Tibial nerve (tissue), 4 donors: ENCODE results near the gene SLC2A4. TPM values are rescaled to one million over a fixed set of nuclear protein-coding genes. Genes with fewer than 3 reads are reported as not detected.

ENCODE experiments used
- DNase-seq, 2 donors: peaks; one replicate each; pipeline ENCODE4 v3.0.0-alpha.2; 2019; ENCODE audit warnings: low spot score in 2 of 2
- H3K27ac ChIP-seq, 4 donors: fragments of 200-600 bp; sonication (generic) in 3 of 4; one replicate each; pipeline ENCODE4 v1.5.1; 2017 to 2019; ENCODE audit warnings: mild to moderate bottlenecking in 1 of 4
- H3K27me3 ChIP-seq, 2 donors: fragments of 200-600 bp; sonication (generic) in 1 of 2; one replicate each; pipeline versions ENCODE4 v1.5.1 to v1.6.0; 2017 to 2019
- H3K36me3 ChIP-seq, 3 donors: fragments of 200-600 bp; sonication (generic); one replicate each; pipeline ENCODE4 v1.5.1; 2018 to 2019
- H3K4me1 ChIP-seq, 4 donors: fragments of 200-600 bp; sonication (generic) in 3 of 4; one replicate each; pipeline ENCODE4 v1.5.1; 2017 to 2019
- H3K4me3 ChIP-seq, 4 donors: fragments of 200-600 bp; sonication (generic) in 3 of 4; one replicate each; pipeline ENCODE4 v1.5.1; 2017 to 2019; ENCODE audit warnings: mild to moderate bottlenecking in 1 of 4, moderate library complexity in 1 of 4
- H3K9me3 ChIP-seq, 4 donors: fragments of 200-600 bp; sonication (generic) in 3 of 4; one replicate each; pipeline ENCODE4 v1.5.1; 2017 to 2019
- EP300 ChIP-seq, 2 donors: sonication (generic); formaldehyde crosslinking; IDR thresholded peaks; one replicate each; pipeline ENCODE4 v1.6.1; 2017; ENCODE audit warnings: antibody characterized with exemption in 2 of 2, mild to moderate bottlenecking in 1 of 2
- POLR2A ChIP-seq, 2 donors: fragments of 450-650 bp; IDR thresholded peaks; one replicate each; pipeline ENCODE4 v1.6.1; 2017; ENCODE audit warnings: antibody characterized with exemption in 2 of 2, mild to moderate bottlenecking in 2 of 2, moderate library complexity in 2 of 2
- WGBS, 2 donors: methylation state at CpG; one replicate each; pipeline ENCODE4 v1.1.5; 2018; 5-methylcytosine and 5-hydroxymethylcytosine counted together
- total RNA-seq, 4 donors: library from RNA; depleted of rRNA; stranded (reverse); fragments of >200 nt; gene quantifications; one replicate each; pipeline ENCODE4 v1.1.0, GENCODE V29; 2016
- TF ChIP-seq, protein P1 (sequence below), 5 experiments: fragments of 200-600 bp in 3 of 5; fragments of 450-650 bp in 2 of 5; sonication (generic) in 3 of 5; IDR thresholded peaks; one replicate each; pipeline ENCODE4 v1.5.1; 2016 to 2019; ENCODE audit warnings: antibody characterized with exemption in 5 of 5, mild to moderate bottlenecking in 3 of 5, moderate library complexity in 2 of 5

SLC2A4 gene
- total RNA-seq, 4 donors from 2014 or later = 5.2 to 20.1 (median 6.2) TPM

DNA sequence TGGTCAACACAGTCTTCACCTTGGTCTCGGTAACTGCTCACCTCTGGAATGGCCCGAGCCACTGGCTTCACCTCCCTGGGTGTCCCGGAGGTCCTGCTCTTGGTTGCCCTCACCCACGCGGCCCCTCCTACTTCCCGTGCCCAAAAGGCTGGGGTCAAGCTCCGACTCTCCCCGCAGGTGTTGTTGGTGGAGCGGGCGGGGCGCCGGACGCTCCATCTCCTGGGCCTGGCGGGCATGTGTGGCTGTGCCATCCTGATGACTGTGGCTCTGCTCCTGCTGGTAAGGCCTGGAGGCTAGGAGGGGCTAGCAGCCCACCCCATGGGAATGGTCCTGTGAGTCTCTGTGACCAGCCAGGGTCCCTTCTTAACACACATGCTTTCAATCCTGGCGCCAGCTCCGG, 3.4 kb downstream of the SLC2A4 start:
- TF ChIP-seq, protein P1, sequence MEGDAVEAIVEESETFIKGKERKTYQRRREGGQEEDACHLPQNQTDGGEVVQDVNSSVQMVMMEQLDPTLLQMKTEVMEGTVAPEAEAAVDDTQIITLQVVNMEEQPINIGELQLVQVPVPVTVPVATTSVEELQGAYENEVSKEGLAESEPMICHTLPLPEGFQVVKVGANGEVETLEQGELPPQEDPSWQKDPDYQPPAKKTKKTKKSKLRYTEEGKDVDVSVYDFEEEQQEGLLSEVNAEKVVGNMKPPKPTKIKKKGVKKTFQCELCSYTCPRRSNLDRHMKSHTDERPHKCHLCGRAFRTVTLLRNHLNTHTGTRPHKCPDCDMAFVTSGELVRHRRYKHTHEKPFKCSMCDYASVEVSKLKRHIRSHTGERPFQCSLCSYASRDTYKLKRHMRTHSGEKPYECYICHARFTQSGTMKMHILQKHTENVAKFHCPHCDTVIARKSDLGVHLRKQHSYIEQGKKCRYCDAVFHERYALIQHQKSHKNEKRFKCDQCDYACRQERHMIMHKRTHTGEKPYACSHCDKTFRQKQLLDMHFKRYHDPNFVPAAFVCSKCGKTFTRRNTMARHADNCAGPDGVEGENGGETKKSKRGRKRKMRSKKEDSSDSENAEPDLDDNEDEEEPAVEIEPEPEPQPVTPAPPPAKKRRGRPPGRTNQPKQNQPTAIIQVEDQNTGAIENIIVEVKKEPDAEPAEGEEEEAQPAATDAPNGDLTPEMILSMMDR (IDR thresholded peaks at IDR 0.05) = no peak
- TF ChIP-seq POLR2A (IDR thresholded peaks at IDR 0.05) (no peak), EP300 (IDR thresholded peaks at IDR 0.05) (no peak)
- no peaks in the 10 kb centered on the region for H3K9me3 ChIP-seq
- peaks cover 0 to 27% (median 13%) of the 10 kb centered on the region in 4 donors for H3K4me1 ChIP-seq
- no peak overlapping the region for H3K27ac ChIP-seq
- H3K27me3 ChIP-seq = peaks cover 0 to 54% of the 10 kb centered on the region in 2 donors
- H3K4me3 ChIP-seq = no peak overlapping the region
- WGBS, 2 donors = 88 to 96% methylated on average over 13 to 14 of the region's 16 CpGs
- DNase-seq = no peak
- H3K36me3 ChIP-seq = no peaks in the 10 kb centered on the region

- no peak for TF ChIP-seq POLR2A (IDR thresholded peaks at IDR 0.05)
- TF ChIP-seq EP300 (IDR thresholded peaks at IDR 0.05) = no peak
- TF ChIP-seq, protein P1 (IDR thresholded peaks at IDR 0.05) = no peak
- H3K4me1 ChIP-seq = peaks cover 0 to 21% (median 12%) of the 10 kb centered on the region in 4 donors
- DNase-seq = no peak
- H3K27ac ChIP-seq = no peak overlapping the region
- peaks cover 0 to 62% of the 10 kb centered on the region in 2 donors for H3K27me3 ChIP-seq
- WGBS, 2 donors = 91 to 93% methylated on average over 12 of the region's 12 CpGs
- H3K4me3 ChIP-seq = no peak overlapping the region
- no peaks in the 10 kb centered on the region for H3K36me3 ChIP-seq
- H3K9me3 ChIP-seq = no peaks in the 10 kb centered on the region
These were observed 4.2 kb downstream of the SLC2A4 start for GRCh38 chr17:7285679-7286078.

GRCh38 chr17:7289256-7290032, 7.9 kb downstream of the SLC2A4 start:
- Histone ChIP-seq H3K27ac (no peak overlapping the region), H3K4me1 (peaks cover 0 to 16% (median 3%) of the 10 kb centered on the region in 4 donors), H3K36me3 (no peaks in the 10 kb centered on the region), H3K4me3 (no peak overlapping the region), H3K27me3 (peaks cover 0 to 77% of the 10 kb centered on the region in 2 donors), H3K9me3 (no peaks in the 10 kb centered on the region)
- DNase-seq = no peak
- WGBS, 2 donors = 81 to 86% methylated on average over 14 to 17 of the region's 18 CpGs
- no peak for TF ChIP-seq EP300 (IDR thresholded peaks at IDR 0.05)
- TF ChIP-seq, protein P1 (IDR thresholded peaks at IDR 0.05) = no peak
- TF ChIP-seq POLR2A (IDR thresholded peaks at IDR 0.05) = no peak

DNA sequence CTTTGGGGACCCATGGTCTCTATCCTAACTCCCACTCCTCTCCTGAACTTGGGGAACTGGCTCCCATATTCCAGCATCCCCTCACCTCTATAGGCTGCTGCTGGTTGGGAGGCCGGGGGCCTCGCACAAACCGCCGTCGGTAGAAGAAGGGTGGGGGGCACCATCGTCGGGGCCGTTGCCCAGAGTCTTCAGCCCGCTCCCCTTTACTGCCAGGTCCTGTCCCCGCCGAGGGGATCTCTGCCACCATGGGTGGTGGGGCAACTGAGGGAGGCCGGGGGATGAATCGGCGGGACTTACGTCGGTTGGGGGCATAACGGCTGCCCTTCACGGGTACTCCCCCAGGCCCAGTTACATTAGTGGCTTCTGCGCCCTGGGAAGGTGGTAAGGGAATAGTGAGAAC, 8.6 kb downstream of the SLC2A4 start:
- H3K36me3 ChIP-seq = no peaks in the 10 kb centered on the region
- H3K27ac ChIP-seq = no peak overlapping the region
- H3K4me1 ChIP-seq = peaks cover 0 to 24% (median 10%) of the 10 kb centered on the region in 4 donors
- no peak for DNase-seq
- no peak for TF ChIP-seq EP300 (IDR thresholded peaks at IDR 0.05)
- TF ChIP-seq POLR2A (IDR thresholded peaks at IDR 0.05) = no peak
- TF ChIP-seq, protein P1 (IDR thresholded peaks at IDR 0.05) = no peak
- peaks cover 0 to 84% of the 10 kb centered on the region in 2 donors for H3K27me3 ChIP-seq
- H3K9me3 ChIP-seq = no peaks in the 10 kb centered on the region
- no peak overlapping the region for H3K4me3 ChIP-seq
- WGBS, 2 donors = 89 to 91% methylated on average over 19 of the region's 19 CpGs

GRCh38 chr17:7290685-7291084, 9.2 kb downstream of the SLC2A4 start:
- H3K9me3 ChIP-seq = no peaks in the 10 kb centered on the region
- no peak for DNase-seq
- H3K4me3 ChIP-seq = no peak overlapping the region
- 70 to 73% methylated on average over 11 of the region's 11 CpGs for WGBS, 2 donors
- TF ChIP-seq, protein P1 (IDR thresholded peaks at IDR 0.05) = no peak
- TF ChIP-seq EP300 (IDR thresholded peaks at IDR 0.05) (no peak), POLR2A (IDR thresholded peaks at IDR 0.05) (no peak)
- H3K27ac ChIP-seq = no peak overlapping the region
- H3K27me3 ChIP-seq = peaks cover 0 to 89% of the 10 kb centered on the region in 2 donors
- H3K36me3 ChIP-seq = no peaks in the 10 kb centered on the region
- peaks cover 0 to 27% (median 14%) of the 10 kb centered on the region in 4 donors for H3K4me1 ChIP-seq
